Breast epithelium (tissue), 3 donors: Measurements from ENCODE around the gene TOGARAM1.

Source experiments
- POLR2A ChIP-seq: fragments of 450-650 bp; IDR thresholded peaks from one replicate; pipeline ENCODE4 v1.6.1; 2016; ENCODE audit warnings: antibody characterized with exemption, mild to moderate bottlenecking, moderate library complexity
- TF ChIP-seq, protein P1 (sequence below), 3 donors: fragments of 450-650 bp; IDR thresholded peaks; one replicate each; pipeline ENCODE4 v1.5.1; 2016 to 2017; ENCODE audit warnings: antibody characterized with exemption in 3 of 3, mild to moderate bottlenecking in 3 of 3, moderate library complexity in 3 of 3

GRCh38 chr14:45083617-45083975, 121.6 kb downstream of the TOGARAM1 start:
- TF ChIP-seq, protein P1, sequence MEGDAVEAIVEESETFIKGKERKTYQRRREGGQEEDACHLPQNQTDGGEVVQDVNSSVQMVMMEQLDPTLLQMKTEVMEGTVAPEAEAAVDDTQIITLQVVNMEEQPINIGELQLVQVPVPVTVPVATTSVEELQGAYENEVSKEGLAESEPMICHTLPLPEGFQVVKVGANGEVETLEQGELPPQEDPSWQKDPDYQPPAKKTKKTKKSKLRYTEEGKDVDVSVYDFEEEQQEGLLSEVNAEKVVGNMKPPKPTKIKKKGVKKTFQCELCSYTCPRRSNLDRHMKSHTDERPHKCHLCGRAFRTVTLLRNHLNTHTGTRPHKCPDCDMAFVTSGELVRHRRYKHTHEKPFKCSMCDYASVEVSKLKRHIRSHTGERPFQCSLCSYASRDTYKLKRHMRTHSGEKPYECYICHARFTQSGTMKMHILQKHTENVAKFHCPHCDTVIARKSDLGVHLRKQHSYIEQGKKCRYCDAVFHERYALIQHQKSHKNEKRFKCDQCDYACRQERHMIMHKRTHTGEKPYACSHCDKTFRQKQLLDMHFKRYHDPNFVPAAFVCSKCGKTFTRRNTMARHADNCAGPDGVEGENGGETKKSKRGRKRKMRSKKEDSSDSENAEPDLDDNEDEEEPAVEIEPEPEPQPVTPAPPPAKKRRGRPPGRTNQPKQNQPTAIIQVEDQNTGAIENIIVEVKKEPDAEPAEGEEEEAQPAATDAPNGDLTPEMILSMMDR (IDR thresholded peaks at IDR 0.05): no peak
- TF ChIP-seq POLR2A: no peak
